ENCODE measurements around the gene ZBTB5.
"Not testable (repeated sequence)": the region's sequence is repeated elsewhere in the genome, so short reads cannot be mapped to it uniquely, and the experiment has no call there.

ZBTB5 gene

GRCh38 chr9:37397948-37398347, 67.3 kb downstream of the ZBTB5 start:
- DNase-seq = not testable (repeated sequence)

DNA sequence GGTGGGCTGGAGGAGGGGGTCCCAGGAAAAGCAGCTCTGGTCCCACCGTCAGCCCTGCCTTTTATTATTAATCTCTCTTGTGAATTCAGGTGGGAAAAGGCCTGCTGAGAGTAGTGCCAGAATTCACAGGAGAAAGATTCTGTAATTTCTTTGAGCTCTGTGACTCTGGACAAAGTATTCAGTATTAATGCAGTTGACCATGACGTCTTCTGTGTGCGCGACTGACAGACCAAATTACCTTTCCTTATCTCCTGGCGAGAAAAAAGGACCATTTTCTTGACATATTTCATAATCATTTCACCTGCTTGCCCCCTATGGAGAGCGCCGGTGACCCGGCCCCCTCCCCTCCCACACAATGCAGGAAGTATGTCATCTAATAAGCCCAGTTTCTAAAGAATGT, 69.6 kb downstream of the ZBTB5 start:
- no peak for DNase-seq

GRCh38 chr9:37395229-37395628, 70.0 kb downstream of the ZBTB5 start:
- DNase-seq = no peak

DNA sequence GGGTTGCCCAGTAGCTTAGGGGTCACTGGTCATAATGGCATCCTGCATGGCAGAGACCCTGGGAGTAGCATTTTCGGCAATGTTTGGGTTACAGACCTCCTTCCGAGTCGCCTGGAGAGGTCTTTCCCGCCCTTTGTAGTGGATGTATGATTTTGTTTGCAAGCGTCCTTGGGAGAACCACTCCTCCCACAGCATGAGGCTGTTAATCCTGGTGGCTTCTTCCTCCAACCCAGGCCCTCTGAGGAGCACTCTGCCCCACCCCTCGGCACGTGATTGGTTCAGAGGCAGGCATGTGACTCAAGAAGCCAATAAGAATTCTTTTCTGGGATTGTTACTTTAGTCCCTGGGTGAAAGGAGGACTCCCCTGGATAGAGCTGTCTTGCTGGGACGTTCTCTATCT, 73.0 kb downstream of the ZBTB5 start:
- DNase-seq = no peak

DNA sequence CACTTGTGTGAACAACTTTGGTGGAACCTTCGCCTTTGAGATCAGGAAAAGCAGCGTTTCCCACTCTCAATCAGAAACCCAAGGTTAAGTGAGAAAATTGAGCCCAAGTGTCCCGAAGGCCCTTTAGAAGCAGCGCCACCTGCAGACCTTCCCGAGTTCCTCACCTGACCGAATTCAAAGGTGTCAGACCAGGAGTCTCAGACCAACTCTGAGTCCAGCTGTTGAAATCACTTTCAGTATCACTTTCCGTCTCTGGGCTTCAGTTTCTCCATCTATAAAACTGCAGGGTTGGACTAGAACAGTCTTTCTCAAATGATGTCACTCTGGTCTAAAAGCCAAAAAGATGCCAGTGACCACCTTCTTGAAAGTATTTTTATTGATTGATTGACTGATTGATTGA, 74.5 kb downstream of the ZBTB5 start:
- peak; percentile 89 for DNase-seq
